Neural cell (in vitro differentiated cells): ENCODE results near the gene PTPRN2.

ENCODE experiments used
- EP300 ChIP-seq: fragments of 450-650 bp; conservative IDR thresholded peaks from 2 replicates; pipeline ENCODE4 v1.6.1; 2014; ENCODE audit warnings: antibody characterized with exemption, mild to moderate bottlenecking, moderate library complexity; ENCODE audit not compliant: poor library complexity, severe bottlenecking
- EZH2 ChIP-seq: fragments of 200-600, 300-800 bp; shearing (Covaris generic), sonication (generic); IDR thresholded peaks from 2 replicates; pipeline ENCODE4 v1.6.1; 2014; ENCODE audit warnings: antibody characterized with exemption, low read length, borderline replicate concordance, mild to moderate bottlenecking; ENCODE audit not compliant: insufficient read depth, poor library complexity, severe bottlenecking
- MXI1 ChIP-seq: fragments of 450-650 bp; conservative IDR thresholded peaks from 2 replicates; pipeline ENCODE4 v1.6.1; 2014; ENCODE audit warnings: antibody characterized with exemption, mild to moderate bottlenecking; ENCODE audit not compliant: poor library complexity, severe bottlenecking
- POLR2AphosphoS5 ChIP-seq: IDR thresholded peaks from 2 replicates; pipeline ENCODE4 v1.6.1; 2012
- RAD21 ChIP-seq: fragments of 450-650 bp; conservative IDR thresholded peaks from 2 replicates; pipeline ENCODE4 v1.6.1; 2014; ENCODE audit warnings: antibody characterized with exemption, mild to moderate bottlenecking, moderate library complexity
- SMC3 ChIP-seq: fragments of 450-650 bp; conservative IDR thresholded peaks from 2 replicates; pipeline ENCODE4 v1.6.1; 2014; ENCODE audit warnings: antibody characterized with exemption, mild to moderate bottlenecking, moderate library complexity; ENCODE audit not compliant: poor library complexity
- TF ChIP-seq, protein P1 (sequence below): fragments of 450-650 bp; IDR thresholded peaks from 2 replicates; pipeline ENCODE4 v1.5.1; 2014; ENCODE audit warnings: antibody characterized with exemption, mild to moderate bottlenecking, moderate library complexity; ENCODE audit not compliant: poor library complexity, severe bottlenecking

DNA sequence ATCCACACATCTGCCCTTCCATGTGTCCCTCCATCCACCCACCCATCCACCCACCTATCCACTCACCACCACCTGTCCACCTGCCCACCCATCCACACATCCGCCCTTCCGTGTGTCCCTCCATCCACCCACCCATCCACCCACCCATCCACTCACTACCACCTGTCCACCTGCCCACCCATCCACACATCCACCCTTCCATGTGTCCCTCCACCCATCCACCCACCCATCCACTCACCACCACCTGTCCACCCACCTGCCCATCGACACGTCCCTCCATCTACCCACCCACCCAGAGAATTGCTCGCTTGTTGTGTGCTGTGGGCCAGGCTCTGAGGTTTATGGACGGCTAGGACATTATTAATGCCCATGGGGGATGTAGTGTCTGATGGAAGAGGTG lies 750.6 kb downstream of the PTPRN2 start:
- TF ChIP-seq, protein P1, sequence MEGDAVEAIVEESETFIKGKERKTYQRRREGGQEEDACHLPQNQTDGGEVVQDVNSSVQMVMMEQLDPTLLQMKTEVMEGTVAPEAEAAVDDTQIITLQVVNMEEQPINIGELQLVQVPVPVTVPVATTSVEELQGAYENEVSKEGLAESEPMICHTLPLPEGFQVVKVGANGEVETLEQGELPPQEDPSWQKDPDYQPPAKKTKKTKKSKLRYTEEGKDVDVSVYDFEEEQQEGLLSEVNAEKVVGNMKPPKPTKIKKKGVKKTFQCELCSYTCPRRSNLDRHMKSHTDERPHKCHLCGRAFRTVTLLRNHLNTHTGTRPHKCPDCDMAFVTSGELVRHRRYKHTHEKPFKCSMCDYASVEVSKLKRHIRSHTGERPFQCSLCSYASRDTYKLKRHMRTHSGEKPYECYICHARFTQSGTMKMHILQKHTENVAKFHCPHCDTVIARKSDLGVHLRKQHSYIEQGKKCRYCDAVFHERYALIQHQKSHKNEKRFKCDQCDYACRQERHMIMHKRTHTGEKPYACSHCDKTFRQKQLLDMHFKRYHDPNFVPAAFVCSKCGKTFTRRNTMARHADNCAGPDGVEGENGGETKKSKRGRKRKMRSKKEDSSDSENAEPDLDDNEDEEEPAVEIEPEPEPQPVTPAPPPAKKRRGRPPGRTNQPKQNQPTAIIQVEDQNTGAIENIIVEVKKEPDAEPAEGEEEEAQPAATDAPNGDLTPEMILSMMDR = no peak
- TF ChIP-seq EP300 (no peak), POLR2AphosphoS5 (no peak), RAD21 (no peak), EZH2 (no peak), MXI1 (no peak), SMC3 (no peak)
